Testis (tissue), 2 donors: Measurements from ENCODE around the gene CARD9.

Experiments
- POLR2A ChIP-seq: fragments of 450-650 bp; IDR thresholded peaks from one replicate; pipeline ENCODE4 v1.6.1; 2017; ENCODE audit warnings: antibody characterized with exemption, mild to moderate bottlenecking, moderate library complexity
- TF ChIP-seq, protein P1 (sequence below), 3 experiments: fragments of 450-650 bp in 2 of 3; fragments of 200-600 bp in 1 of 3; sonication (generic) in 1 of 3; IDR thresholded peaks; one replicate each; pipeline ENCODE4 v1.5.1; 2016 to 2019; ENCODE audit warnings: antibody characterized with exemption in 3 of 3, mild to moderate bottlenecking in 2 of 3, moderate library complexity in 1 of 3

DNA sequence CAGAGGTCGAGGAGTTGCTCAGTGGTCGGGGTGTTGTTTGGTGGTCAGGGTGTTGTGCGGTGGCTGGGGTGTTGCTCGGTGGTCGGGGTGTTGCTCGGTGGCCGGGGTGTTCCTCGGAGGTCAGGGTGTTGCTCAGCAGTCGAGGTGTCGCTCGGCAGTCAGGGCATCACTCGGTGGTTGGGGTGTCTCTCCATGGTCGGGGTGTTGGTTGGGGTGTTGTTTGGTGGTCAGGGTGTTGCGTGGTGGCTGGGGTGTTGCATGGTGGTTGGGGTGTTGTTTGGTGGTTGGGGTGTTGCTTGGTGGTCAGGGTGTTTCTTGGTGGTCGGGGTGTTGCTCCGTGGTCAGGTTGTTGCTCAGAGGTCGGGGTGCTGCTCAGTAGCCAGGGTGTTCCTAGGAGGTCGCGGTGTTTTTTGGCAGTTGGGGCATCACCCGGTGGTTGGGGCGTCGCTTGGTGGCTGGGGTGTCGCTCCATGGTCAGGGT is 57.2 kb downstream of the CARD9 start:
- TF ChIP-seq, protein P1, sequence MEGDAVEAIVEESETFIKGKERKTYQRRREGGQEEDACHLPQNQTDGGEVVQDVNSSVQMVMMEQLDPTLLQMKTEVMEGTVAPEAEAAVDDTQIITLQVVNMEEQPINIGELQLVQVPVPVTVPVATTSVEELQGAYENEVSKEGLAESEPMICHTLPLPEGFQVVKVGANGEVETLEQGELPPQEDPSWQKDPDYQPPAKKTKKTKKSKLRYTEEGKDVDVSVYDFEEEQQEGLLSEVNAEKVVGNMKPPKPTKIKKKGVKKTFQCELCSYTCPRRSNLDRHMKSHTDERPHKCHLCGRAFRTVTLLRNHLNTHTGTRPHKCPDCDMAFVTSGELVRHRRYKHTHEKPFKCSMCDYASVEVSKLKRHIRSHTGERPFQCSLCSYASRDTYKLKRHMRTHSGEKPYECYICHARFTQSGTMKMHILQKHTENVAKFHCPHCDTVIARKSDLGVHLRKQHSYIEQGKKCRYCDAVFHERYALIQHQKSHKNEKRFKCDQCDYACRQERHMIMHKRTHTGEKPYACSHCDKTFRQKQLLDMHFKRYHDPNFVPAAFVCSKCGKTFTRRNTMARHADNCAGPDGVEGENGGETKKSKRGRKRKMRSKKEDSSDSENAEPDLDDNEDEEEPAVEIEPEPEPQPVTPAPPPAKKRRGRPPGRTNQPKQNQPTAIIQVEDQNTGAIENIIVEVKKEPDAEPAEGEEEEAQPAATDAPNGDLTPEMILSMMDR (IDR thresholded peaks at IDR 0.05) = no peak
- no peak for TF ChIP-seq POLR2A
